A673 (cell line): ENCODE results near the gene MUC20.

Source experiments
- CTCF ChIP-seq: fragments of 300-800, 200-600 bp; sonication (generic); conservative IDR thresholded peaks from 2 replicates; pipeline ENCODE4 v1.5.1; 2017; ENCODE audit warnings: low read depth, mild to moderate bottlenecking, antibody characterized with exemption, low read length, moderate library complexity, mixed read lengths
- EZH2 ChIP-seq: fragments of 200-600 bp; sonication (generic); IDR thresholded peaks from 2 replicates; pipeline ENCODE4 v1.6.1; 2017; ENCODE audit warnings: borderline replicate concordance, low read depth, mild to moderate bottlenecking, mixed read lengths, antibody characterized with exemption, low read length; ENCODE audit not compliant: poor library complexity, severe bottlenecking

- TF ChIP-seq CTCF (no peak), EZH2 (no peak)
These were observed 28.5 kb upstream of the MUC20 start for GRCh38 chr3:195692354-195692685.
